Spleen (tissue), 11 donors: ENCODE data around the gene SLC6A1. TPM values are rescaled to one million over a fixed set of nuclear protein-coding genes. Genes with fewer than 3 reads are reported as not detected.

Source experiments
- DNase-seq: peaks from one replicate; pipeline ENCODE4 v3.0.0-alpha.2; 2020
- H3K27ac ChIP-seq, 8 donors: fragments of 200-600 bp; sonication (generic) in 7 of 8; 1 replicate in 4 of 8; 2 replicates in 4 of 8; pipeline versions ENCODE4 v1.5.0 to v1.8.0; 2016 to 2021; ENCODE audit warnings: inconsistent platforms in 4 of 8, mild to moderate bottlenecking in 4 of 8, moderate library complexity in 1 of 8
- H3K27me3 ChIP-seq, 7 donors: fragments of 200-600 bp; sonication (generic) in 6 of 7; replicated peaks in 1 of 7; 1 replicate in 4 of 7; 2 replicates in 3 of 7; pipeline versions ENCODE4 v1.5.0 to v1.8.0; 2016 to 2021; ENCODE audit warnings: inconsistent platforms in 3 of 7, mild to moderate bottlenecking in 1 of 7
- H3K36me3 ChIP-seq, 6 donors: fragments of 200-600 bp; sonication (generic) in 5 of 6; 1 replicate in 4 of 6; 2 replicates in 2 of 6; pipeline versions ENCODE4 v1.5.0 to v1.8.0; 2016 to 2021; ENCODE audit warnings: inconsistent platforms in 2 of 6
- H3K4me1 ChIP-seq, 6 donors: fragments of 200-600 bp; sonication (generic) in 5 of 6; 1 replicate in 3 of 6; 2 replicates in 3 of 6; pipeline versions ENCODE4 v1.5.0 to v1.8.0; 2016 to 2021; ENCODE audit warnings: inconsistent platforms in 3 of 6
- H3K4me3 ChIP-seq, 8 donors: fragments of 200-600 bp; sonication (generic) in 7 of 8; 1 replicate in 4 of 8; 2 replicates in 4 of 8; pipeline versions ENCODE4 v1.5.0 to v1.8.0; 2016 to 2021; ENCODE audit warnings: inconsistent platforms in 4 of 8, mild to moderate bottlenecking in 4 of 8, moderate library complexity in 2 of 8
- H3K9me3 ChIP-seq, 8 donors: fragments of 200-600 bp; sonication (generic) in 7 of 8; 1 replicate in 4 of 8; 2 replicates in 4 of 8; pipeline versions ENCODE4 v1.5.0 to v1.8.0; 2016 to 2021; ENCODE audit warnings: inconsistent platforms in 4 of 8
- POLR2A ChIP-seq, 3 donors: fragments of 450-650 bp; IDR thresholded peaks; one replicate each; pipeline ENCODE4 v1.5.1; 2017; ENCODE audit warnings: antibody characterized with exemption in 3 of 3, mild to moderate bottlenecking in 1 of 3
- POLR2AphosphoS5 ChIP-seq, 3 donors: sonication (generic); formaldehyde crosslinking; IDR thresholded peaks; one replicate each; pipeline ENCODE4 v1.5.1; 2017; ENCODE audit warnings: antibody characterized with exemption in 3 of 3
- WGBS, 5 donors: extraction: QIAGEN DNeasy Blood & Tissue Kit in 3 of 5; methylation state at CpG; one replicate each; pipeline versions ENCODE4 v1.1.5 to v1.1.7; 2013 to 2018; 5-methylcytosine and 5-hydroxymethylcytosine counted together
- intact Hi-C: fragments of 100-400 bp; cut with DNase I; formaldehyde crosslinking; loops from one replicate; pipeline ENCODE4 v1.15.0; 2023; ENCODE audit warnings: low total_unique reads
- polyA plus RNA-seq, 3 donors: library from polyadenylated mRNA; stranded (reverse); fragments of 200-250 nt; gene quantifications; one replicate each; pipeline ENCODE4 v1.2.1, GENCODE V29; 2013
- total RNA-seq, 7 donors: library from RNA; depleted of rRNA in 3 of 7; stranded (reverse); fragments of >200 nt in 3 of 7; fragmentation: NEBNext Ultra II Directional in 4 of 7; extraction: Animal tissue kit (Norgen Biotek cat#: 25700) in 4 of 7; gene quantifications; one replicate each; pipeline versions ENCODE4 v1.1.0 to v1.2.1, GENCODE V29; 2016 to 2021
- TF ChIP-seq, protein P1 (sequence below), 11 experiments: fragments of 200-600 bp in 7 of 11; fragments of 450-650 bp in 4 of 11; sonication (generic) in 4 of 11; IDR thresholded peaks in 8 of 11; conservative IDR thresholded peaks in 3 of 11; 1 replicate in 7 of 11; 2 replicates in 4 of 11; pipeline versions ENCODE4 v1.4.0 to v1.8.0; 2016 to 2021; ENCODE audit warnings: antibody characterized with exemption in 11 of 11, inconsistent platforms in 4 of 11, mild to moderate bottlenecking in 1 of 11
- donor health status: healthy with polysubstance abuse.
- donor health status: DM: no; HTN: no; CAD: no; lungs with moderate emphysema.
- donor health status: DM: no; HTN: no; CAD: no.
- donor health status: Bipolar disorder and iron deficiency.
- donor health status: healthy.
- donor health status: DM: no; HTN: no; CAD: no.
- donor health status: DM: yes; HTN: yes; CAD: no.

SLC6A1 gene
- total and polyA plus RNA-seq, 10 donors, result 0.11 to 3.0 (median 0.96) TPM

DNA sequence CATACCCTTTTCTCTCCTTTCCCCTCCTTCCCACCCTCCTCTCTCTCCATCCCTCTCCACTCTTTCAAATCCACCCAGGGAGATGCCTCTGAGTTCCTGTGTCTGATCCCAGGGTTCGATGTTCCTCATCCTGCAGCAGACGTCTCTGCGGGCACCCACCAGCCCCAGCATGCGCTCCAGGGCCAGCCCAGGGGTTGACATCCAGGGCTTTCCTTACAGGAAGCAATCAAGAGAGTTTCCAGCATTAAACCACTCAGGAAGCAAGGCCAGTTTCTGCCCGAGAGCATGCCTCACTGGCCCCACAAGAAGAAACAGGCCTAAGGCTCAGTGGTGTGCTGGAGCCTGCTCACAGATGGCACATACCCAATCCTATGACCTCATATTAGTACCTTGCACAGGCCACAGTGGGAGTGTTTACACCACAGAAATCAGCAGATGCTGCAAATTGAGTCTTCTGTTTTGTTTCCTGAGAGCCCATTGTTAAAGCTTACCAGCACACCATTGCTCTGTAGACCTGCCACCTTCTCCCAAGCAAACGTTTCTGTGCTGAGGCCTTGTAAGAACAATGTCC, 13.2 kb downstream of the SLC6A1 start:
- peaks cover 0 to 9% (median 0%) of the 10 kb centered on the region in 7 donors for H3K27me3 ChIP-seq
- TF ChIP-seq POLR2A (IDR thresholded peaks at IDR 0.05) (no peak), POLR2AphosphoS5 (IDR thresholded peaks at IDR 0.05) (no peak)
- TF ChIP-seq, protein P1, sequence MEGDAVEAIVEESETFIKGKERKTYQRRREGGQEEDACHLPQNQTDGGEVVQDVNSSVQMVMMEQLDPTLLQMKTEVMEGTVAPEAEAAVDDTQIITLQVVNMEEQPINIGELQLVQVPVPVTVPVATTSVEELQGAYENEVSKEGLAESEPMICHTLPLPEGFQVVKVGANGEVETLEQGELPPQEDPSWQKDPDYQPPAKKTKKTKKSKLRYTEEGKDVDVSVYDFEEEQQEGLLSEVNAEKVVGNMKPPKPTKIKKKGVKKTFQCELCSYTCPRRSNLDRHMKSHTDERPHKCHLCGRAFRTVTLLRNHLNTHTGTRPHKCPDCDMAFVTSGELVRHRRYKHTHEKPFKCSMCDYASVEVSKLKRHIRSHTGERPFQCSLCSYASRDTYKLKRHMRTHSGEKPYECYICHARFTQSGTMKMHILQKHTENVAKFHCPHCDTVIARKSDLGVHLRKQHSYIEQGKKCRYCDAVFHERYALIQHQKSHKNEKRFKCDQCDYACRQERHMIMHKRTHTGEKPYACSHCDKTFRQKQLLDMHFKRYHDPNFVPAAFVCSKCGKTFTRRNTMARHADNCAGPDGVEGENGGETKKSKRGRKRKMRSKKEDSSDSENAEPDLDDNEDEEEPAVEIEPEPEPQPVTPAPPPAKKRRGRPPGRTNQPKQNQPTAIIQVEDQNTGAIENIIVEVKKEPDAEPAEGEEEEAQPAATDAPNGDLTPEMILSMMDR (IDR thresholded peaks at IDR 0.05 in 8 of 11, conservative IDR thresholded peaks at IDR 0.05 in 3 of 11), result no peak
- intact Hi-C loops, result no loop called here
- no peak overlapping the region for H3K4me3 ChIP-seq
- WGBS, 5 donors, result 35 to 54% (median 51%) methylated on average over 6 of the region's 6 CpGs
- no peaks in the 10 kb centered on the region for H3K9me3 ChIP-seq
- H3K4me1 ChIP-seq, result no peaks in the 10 kb centered on the region
- no peak for DNase-seq
- no peak overlapping the region for H3K27ac ChIP-seq
- H3K36me3 ChIP-seq, result no peaks in the 10 kb centered on the region

DNA sequence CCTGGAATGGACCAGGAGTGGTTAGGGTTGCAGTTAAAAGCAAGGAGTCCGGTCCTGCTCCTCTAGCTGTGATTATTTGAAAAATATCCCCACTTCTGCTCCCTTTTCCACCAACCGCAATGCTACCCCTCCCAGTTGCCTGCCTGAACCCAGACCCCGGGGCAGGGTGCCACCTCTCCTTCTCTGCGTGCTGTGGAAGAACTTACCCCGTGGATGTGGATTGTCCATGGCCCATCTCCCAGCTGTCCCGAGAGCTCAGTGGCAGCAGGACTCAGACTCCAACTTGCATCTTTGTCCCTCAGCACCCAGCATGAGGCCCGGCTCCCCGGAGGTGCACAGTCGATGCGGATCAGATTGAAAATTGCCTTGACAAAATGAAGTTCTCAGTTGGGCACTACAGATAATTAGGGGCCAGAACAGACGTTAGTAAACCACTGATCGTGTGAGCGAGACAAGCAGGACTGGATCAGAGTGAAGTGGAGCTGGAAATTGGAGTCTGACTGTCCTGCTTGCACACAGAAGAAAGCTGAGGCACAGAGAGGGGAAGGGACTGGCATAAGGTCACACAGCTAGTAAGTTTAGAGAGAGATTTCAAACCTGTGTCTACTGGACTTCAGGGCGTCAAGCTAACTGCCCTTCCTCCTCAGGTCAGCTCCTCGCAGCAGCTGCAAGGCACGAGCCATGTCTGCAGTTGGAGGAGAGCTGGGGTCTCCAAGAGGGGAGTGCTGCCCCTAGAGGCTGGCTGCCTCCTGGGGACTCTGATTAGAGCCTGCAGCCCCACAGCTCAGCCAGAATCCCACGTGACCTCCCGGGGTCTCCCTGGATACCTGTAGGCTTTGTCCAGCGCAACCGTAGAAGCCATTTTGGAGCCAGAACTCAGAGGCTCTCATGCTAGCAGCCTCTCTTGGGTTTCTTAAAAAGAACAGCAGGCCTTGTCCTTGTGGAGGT, 14.7 kb downstream of the SLC6A1 start:
- TF ChIP-seq, protein P1 (IDR thresholded peaks at IDR 0.05 in 8 of 11, conservative IDR thresholded peaks at IDR 0.05 in 3 of 11), result no peak
- no peak for TF ChIP-seq POLR2A (IDR thresholded peaks at IDR 0.05)
- TF ChIP-seq POLR2AphosphoS5 (IDR thresholded peaks at IDR 0.05), result no peak
- intact Hi-C loops, result no loop called here
- no peaks in the 10 kb centered on the region for H3K36me3 ChIP-seq
- H3K27ac ChIP-seq, result no peak overlapping the region
- WGBS, 5 donors, result 72 to 82% (median 81%) methylated on average over 17 to 20 of the region's 20 CpGs
- peaks cover 0 to 6% (median 0%) of the 10 kb centered on the region in 7 donors for H3K27me3 ChIP-seq
- no peaks in the 10 kb centered on the region for H3K4me1 ChIP-seq
- DNase-seq, result no peak
- H3K4me3 ChIP-seq, result no peak overlapping the region
- no peaks in the 10 kb centered on the region for H3K9me3 ChIP-seq

DNA sequence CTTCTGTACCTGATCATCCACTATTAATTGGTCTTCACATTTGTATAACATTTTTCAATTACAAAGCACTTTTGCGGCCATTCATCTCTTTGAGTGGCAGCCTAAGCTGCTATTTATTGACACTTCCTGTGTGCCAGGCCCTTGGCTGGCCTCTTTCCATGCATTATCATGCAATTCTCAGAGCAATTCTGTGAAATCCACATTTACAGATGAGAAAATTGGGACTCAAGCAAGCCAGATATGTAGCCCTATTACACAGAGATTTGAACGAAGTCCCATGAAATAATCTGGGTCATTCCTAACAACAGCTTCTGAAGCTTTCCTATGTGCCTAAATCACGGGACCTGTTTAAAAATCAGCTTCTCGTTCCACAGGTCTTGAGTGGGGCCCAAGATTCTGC, 17.4 kb downstream of the SLC6A1 start:
- TF ChIP-seq POLR2AphosphoS5 (IDR thresholded peaks at IDR 0.05), result no peak
- TF ChIP-seq POLR2A (IDR thresholded peaks at IDR 0.05), result no peak
- TF ChIP-seq, protein P1 (IDR thresholded peaks at IDR 0.05 in 8 of 11, conservative IDR thresholded peaks at IDR 0.05 in 3 of 11), result no peak

More for the DNA sequence above, 17.4 kb downstream of the SLC6A1 start:
- DNase-seq, result no peak
- H3K4me3 ChIP-seq, result no peak overlapping the region
- intact Hi-C loops, result no loop called here
- no peaks in the 10 kb centered on the region for H3K9me3 ChIP-seq
- H3K27ac ChIP-seq, result no peak overlapping the region
- H3K4me1 ChIP-seq, result no peaks in the 10 kb centered on the region
- peaks cover 0 to 6% (median 0%) of the 10 kb centered on the region in 7 donors for H3K27me3 ChIP-seq
- no peaks in the 10 kb centered on the region for H3K36me3 ChIP-seq
- 84 to 91% (median 88%) methylated on average over 4 of the region's 4 CpGs for WGBS, 5 donors
